ENCODE results near the gene CNIH3. TPM values are rescaled to one million over a fixed set of nuclear protein-coding genes. Genes with fewer than 3 reads are reported as not detected.

Gene CNIH3
- total and polyA plus RNA-seq, 2 of the 4 experiments (the other 2 are of a cell fraction), result 2.0 to 2.9 TPM

DNA sequence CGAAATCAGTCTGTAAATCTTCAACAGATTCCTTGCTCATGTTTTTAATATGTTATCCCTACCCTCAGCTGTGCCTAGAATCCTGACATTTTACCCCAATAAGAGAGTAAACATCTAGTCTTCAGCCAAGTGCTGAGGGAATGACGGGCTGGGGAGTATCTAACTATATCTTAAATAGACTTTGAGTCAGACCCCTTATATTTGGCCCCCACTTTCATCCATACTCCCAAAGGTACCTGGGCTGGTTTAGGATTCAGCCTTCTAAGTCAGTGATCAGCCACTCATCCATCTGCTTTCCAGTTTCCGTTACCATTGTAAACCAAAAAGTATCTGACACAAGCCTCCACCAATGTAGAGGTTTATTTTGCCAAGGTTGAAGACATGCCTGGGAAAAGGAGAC lies 36.1 kb upstream of the CNIH3 start:
- no peaks in the 10 kb centered on the region for H3K9me3 ChIP-seq (ENCODE audit: control insufficient read depth, insufficient read depth, low read length)
- no peaks in the 10 kb centered on the region for H3K79me1 ChIP-seq (ENCODE audit: low read depth in 1 of 2, low read length in 2 of 2)
- H3K56ac ChIP-seq (ENCODE audit: extremely low read depth, insufficient read depth, low read length), result no peak overlapping the region
- H2BK15ac ChIP-seq (ENCODE audit: low read depth, low read length), result peak overlapping the region; percentile 60; the same call in 1 of the 3 replicates
- H2BK20ac ChIP-seq (ENCODE audit: low read depth, low read length), result peak overlapping the region; percentile 35; the same call in 1 of the 2 replicates
- H3K9me1 ChIP-seq (ENCODE audit: insufficient read depth, low read length), result 0 out of 2 replicates have a peak, but pooled peaks cover 3% of the 10 kb centered on the region
- H2BK120ac ChIP-seq (ENCODE audit: low read depth, low read length), result peak overlapping the region; percentile 37; the same call in 1 of the 2 replicates
- POLR2A ChIA-PET (ENCODE audit: unreplicated experiment), result no interaction called here
- no CpG with 5 or more reads among the region's 3 CpGs for WGBS, 2 experiments (ENCODE audit: extremely low coverage in 2 of 2, insufficient read length in 1 of 2)
- CTCF ChIA-PET, result no interaction called here
- H3K27ac ChIP-seq (ENCODE audit: insufficient read depth, low read length), result no peak overlapping the region
- no peak overlapping the region for H2BK5ac ChIP-seq (ENCODE audit: low read depth, low read length, poor library complexity, severe bottlenecking)
- H3K27me3 ChIP-seq (ENCODE audit: control insufficient read depth, insufficient read depth, low read length), result no peaks in the 10 kb centered on the region
- peak overlapping the region in 1 of 2 experiments; percentile 68; a peak in 1 of 4 replicates for H4K8ac ChIP-seq (ENCODE audit: low read depth in 2 of 2, low read length in 2 of 2)
- no peak overlapping the region for H3K4me2 ChIP-seq (ENCODE audit: low read depth, low read length)
- no peaks in the 10 kb centered on the region for H3K36me3 ChIP-seq (ENCODE audit: control insufficient read depth, insufficient read depth, low read length)
- peak overlapping the region; percentile 3; the same call in 1 of the 2 replicates for H4K5ac ChIP-seq (ENCODE audit: low read depth, low read length)
- BruUV-seq (replicated peaks), result no TSS peak
- ATAC-seq (ENCODE audit: low read depth) (no peak), DNase-seq (no peak)
- H3K23ac ChIP-seq (ENCODE audit: low read depth, low read length), result no peak overlapping the region
- H3K9ac ChIP-seq (ENCODE audit: low read depth, low read length), result no peak overlapping the region
- peak overlapping the region; percentile 60; the same call in 1 of the 2 replicates for H3K14ac ChIP-seq (replicated peaks; ENCODE audit: low read depth, low read length)
- no peak for TF ChIP-seq MAZ (IDR thresholded peaks at IDR 0.05; ENCODE audit: borderline replicate concordance, low read depth, low read length)
- TF ChIP-seq FOS (IDR thresholded peaks at IDR 0.05; ENCODE audit: low read depth, low read length), result no peak
- peak overlapping the region; percentile 71; the same call in 1 of the 2 replicates for H2AK5ac ChIP-seq (ENCODE audit: low read depth, low read length)
- peaks cover 2% of the 10 kb centered on the region; the same call in 1 of the 2 replicates for H3K4me1 ChIP-seq (ENCODE audit: control insufficient read depth, insufficient read depth, low read length)
- no peaks in the 10 kb centered on the region for H4K20me1 ChIP-seq (ENCODE audit: insufficient read depth, low read length)
- H2AK9ac ChIP-seq (replicated peaks; ENCODE audit: low read depth, low read length, poor library complexity), result no peak overlapping the region
- H3K4ac ChIP-seq (ENCODE audit: low read depth, low read length), result peak overlapping the region; percentile 14; the same call in 1 of the 2 replicates
- in situ Hi-C loops (cut with MboI; ENCODE audit: low sequenced_read_pairs) (no loop called here), intact Hi-C loops (cut with micrococcal nuclease) (loop anchor here (5.0 kb wide), 1 partner anchor 58 kb away; no protein-coding TSS in a partner anchor), dilution Hi-C loops (cut with HindIII; ENCODE audit: low sequenced_read_pairs, unreplicated experiment) (loop anchor here (10.0 kb wide), 1 partner anchor 65 kb away; no protein-coding TSS in a partner anchor)
- no peak overlapping the region for H4K91ac ChIP-seq (ENCODE audit: insufficient read depth, low read depth, low read length)
- no peak overlapping the region for H3K4me3 ChIP-seq (ENCODE audit: insufficient read depth, low read depth, low read length)
- H2AFZ ChIP-seq (replicated peaks; ENCODE audit: low read length, poor library complexity), result no peak overlapping the region
- H3K18ac ChIP-seq (ENCODE audit: low read depth, low read length), result no peak overlapping the region

All from IMR-90 (cell line).